ENCODE results near the gene CFAP206. TPM values are rescaled to one million over a fixed set of nuclear protein-coding genes. Genes with fewer than 3 reads are reported as not detected.

The CFAP206 gene
- total RNA-seq, 1 experiment from 2014 or later, result 0.54 TPM

GRCh38 chr6:87382861-87383260 is 24.9 kb upstream of the CFAP206 start:
- CTCF ChIA-PET, result no interaction called here
- POLR2A ChIA-PET, result no interaction called here
- RAD21 ChIA-PET (ENCODE audit: low non-redundant PET in 1 of 2, low total read pairs in 2 of 2, uncharacterized antibody in 2 of 2, unreplicated experiment in 2 of 2), result no interaction called here
- intact Hi-C loops (cut with micrococcal nuclease), result no loop called here
- Histone ChIP-seq H3K79me2 (ENCODE audit: insufficient read depth, low read length) (no peaks in the 10 kb centered on the region), H3K4me2 (ENCODE audit: low read length) (no peak overlapping the region), H3K4me1 (ENCODE audit: control insufficient read depth in 1 of 2, insufficient read depth in 2 of 2, low read length in 2 of 2) (no peaks in the 10 kb centered on the region), H2AFZ (ENCODE audit: low read depth, low read length, poor library complexity, severe bottlenecking) (no peak overlapping the region), H3K36me3 (ENCODE audit: control insufficient read depth in 1 of 2, insufficient read depth in 2 of 2, low read length in 2 of 2) (no peaks in the 10 kb centered on the region), H3K9me3 (ENCODE audit: control insufficient read depth in 1 of 2, insufficient read depth in 1 of 2, low read depth in 1 of 2, low read length in 2 of 2) (no peaks in the 10 kb centered on the region), H3K4me3 (replicated peaks in 1 of 2; ENCODE audit: low read depth in 1 of 2, low read length in 2 of 2) (no peak overlapping the region), H3K27ac (ENCODE audit: low read depth, low read length) (no peak overlapping the region), H3K9me2 (ENCODE audit: insufficient read depth) (no peaks in the 10 kb centered on the region), H3K27me3 (ENCODE audit: insufficient read depth, low read length) (no peaks in the 10 kb centered on the region), H3K9ac (ENCODE audit: low read length) (no peak overlapping the region), H4K20me1 (ENCODE audit: insufficient read depth) (no peaks in the 10 kb centered on the region)
- ATAC-seq (no peak), DNase-seq (ENCODE audit: low read depth, low spot score) (no peak)
- TF ChIP-seq SP1 (IDR thresholded peaks at IDR 0.05; ENCODE audit: low read depth) (no peak), CBX3 (IDR thresholded peaks at IDR 0.05; ENCODE audit: low read depth) (no peak), ZNF274 (IDR thresholded peaks at IDR 0.05; ENCODE audit: low read depth, low read length) (no peak), ELF1 (IDR thresholded peaks at IDR 0.05; ENCODE audit: borderline replicate concordance, low read depth) (no peak), POLR2AphosphoS5 (IDR thresholded peaks at IDR 0.05; ENCODE audit: low read depth, low read length) (no peak), RAD21 (IDR thresholded peaks at IDR 0.05; ENCODE audit: low read depth) (no peak), FOSL1 (IDR thresholded peaks at IDR 0.05; ENCODE audit: low read depth) (no peak), TCF7L2 (IDR thresholded peaks at IDR 0.05; ENCODE audit: borderline replicate concordance, extremely low read depth, insufficient read depth, insufficient read length) (no peak), SIN3A (IDR thresholded peaks at IDR 0.05; ENCODE audit: low read depth) (no peak), REST (IDR thresholded peaks at IDR 0.05; ENCODE audit: low read depth) (no peak), ATF3 (IDR thresholded peaks at IDR 0.05) (no peak), SRF (IDR thresholded peaks at IDR 0.05; ENCODE audit: low read depth) (no peak), ZFX (IDR thresholded peaks at IDR 0.05) (no peak), ZBTB33 (IDR thresholded peaks at IDR 0.05; ENCODE audit: extremely low read depth, insufficient replicate concordance, low read length) (no peak), EGR1 (IDR thresholded peaks at IDR 0.05; ENCODE audit: low read depth) (no peak), YY1 (IDR thresholded peaks at IDR 0.05; ENCODE audit: extremely low read depth, insufficient replicate concordance, low read depth, low read length) (no peak), EZH2 (IDR thresholded peaks at IDR 0.05) (no peak), EZH2phosphoT487 (IDR thresholded peaks at IDR 0.05; ENCODE audit: borderline replicate concordance) (no peak), CEBPB (IDR thresholded peaks at IDR 0.05; ENCODE audit: low read depth) (no peak), POLR2A (IDR thresholded peaks at IDR 0.05; ENCODE audit: borderline replicate concordance, extremely low read depth, insufficient read depth, insufficient read length) (no peak)
- BruUV-seq (replicated peaks), result no TSS peak

Measured in HCT116 (cell line).